Fibroblast of lung (primary cell): ENCODE results near the gene C4BPA. TPM values are rescaled to one million over a fixed set of nuclear protein-coding genes. Genes with fewer than 3 reads are reported as not detected.

Source experiments
- DNase-seq, 2 donors: peaks; one replicate each; pipeline versions ENCODE4 v3.0.0 to v3.0.0-alpha.2; 2010; ENCODE audit warnings: low read depth in 2 of 2
- H2AFZ ChIP-seq: 2 replicates; pipeline ENCODE4 v1.5.1; 2012; ENCODE audit warnings: low read length, control low read depth, inconsistent platforms
- H3K27ac ChIP-seq: 2 replicates; pipeline ENCODE4 v1.5.1; 2011; ENCODE audit warnings: low read length, control low read depth; ENCODE audit not compliant: insufficient read depth
- H3K27me3 ChIP-seq: 2 replicates; pipeline ENCODE4 v1.5.1; 2011; ENCODE audit warnings: mild to moderate bottlenecking, low read length; ENCODE audit not compliant: control insufficient read depth, insufficient read depth
- H3K36me3 ChIP-seq: 2 replicates; pipeline ENCODE4 v1.5.1; 2011; ENCODE audit warnings: low read length; ENCODE audit not compliant: control insufficient read depth, insufficient read depth
- H3K4me1 ChIP-seq: 2 replicates; pipeline ENCODE4 v1.5.1; 2011; ENCODE audit warnings: low read length; ENCODE audit not compliant: control insufficient read depth, insufficient read depth; ENCODE audit errors: extremely low read depth
- H3K4me2 ChIP-seq: 2 replicates; pipeline ENCODE4 v1.5.1; 2011; ENCODE audit warnings: low read length, control low read depth; ENCODE audit not compliant: insufficient read depth; ENCODE audit errors: extremely low read depth
- H3K4me3 ChIP-seq, 4 experiments: fragments of 200-600 bp in 1 of 4; sonication (generic) in 1 of 4; replicated peaks in 1 of 4; 2 replicates each; pipeline ENCODE4 v1.5.1; 2011 to 2016; ENCODE audit warnings: low read length in 4 of 4, low read depth in 3 of 4, mild to moderate bottlenecking in 3 of 4, control low read depth in 2 of 4, inconsistent platforms in 1 of 4, mixed read lengths in 1 of 4; ENCODE audit not compliant: insufficient read depth in 1 of 4; ENCODE audit errors: control extremely low read depth in 1 of 4
- H3K79me2 ChIP-seq: 2 replicates; pipeline ENCODE4 v1.5.1; 2012; ENCODE audit warnings: mild to moderate bottlenecking, low read length, inconsistent platforms; ENCODE audit not compliant: control insufficient read depth, insufficient read depth
- H3K9ac ChIP-seq: 2 replicates; pipeline ENCODE4 v1.5.1; 2011; ENCODE audit warnings: mild to moderate bottlenecking, low read length, control low read depth; ENCODE audit not compliant: insufficient read depth
- H3K9me3 ChIP-seq: 2 replicates; pipeline ENCODE4 v1.5.1; 2012; ENCODE audit warnings: low read depth, low read length; ENCODE audit not compliant: control insufficient read depth, insufficient read depth
- H4K20me1 ChIP-seq: 2 replicates; pipeline ENCODE4 v1.5.1; 2011; ENCODE audit warnings: low read length; ENCODE audit not compliant: control insufficient read depth, insufficient read depth; ENCODE audit errors: extremely low read depth
- CTCF ChIP-seq, 2 donors: IDR thresholded peaks in 1 of 2; conservative IDR thresholded peaks in 1 of 2; 1 replicate in 1 of 2; 2 replicates in 1 of 2; pipeline ENCODE4 v1.5.1; 2011 to 2012; ENCODE audit warnings: low read length in 2 of 2, control low read depth in 1 of 2, inconsistent platforms in 1 of 2, low read depth in 1 of 2, mild to moderate bottlenecking in 1 of 2
- EZH2 ChIP-seq: IDR thresholded peaks from 2 replicates; pipeline ENCODE4 v1.5.1; 2012; ENCODE audit warnings: low read length, control low read depth, mild to moderate bottlenecking; ENCODE audit errors: missing control alignments
- polyA plus RNA-seq, 2 donors: library from polyadenylated mRNA; depleted of rRNA in 1 of 2; stranded (reverse) in 1 of 2; unstranded in 1 of 2; fragments of >200 nt; gene quantifications; 2 replicates each; pipeline ENCODE4 v1.2.1, GENCODE V29; 2011 to 2012; ENCODE audit warnings: missing spikeins in 1 of 2
- total RNA-seq: library from RNA; depleted of rRNA; stranded (reverse); fragments of >200 nt; gene quantifications from 2 replicates; pipeline ENCODE4 v1.2.1, GENCODE V29; 2014

The C4BPA gene
- total and polyA plus RNA-seq, 2 donors (not counting 1 experiment from before 2014, with no cell fraction given) = not detected

- DNase-seq = no peak
- Histone ChIP-seq H2AFZ (no peak overlapping the region), H3K9me3 (no peaks in the 10 kb centered on the region), H3K27ac (no peak overlapping the region), H3K4me1 (no peaks in the 10 kb centered on the region), H3K27me3 (no peaks in the 10 kb centered on the region), H3K4me3 (no peak overlapping the region), H3K4me2 (no peak overlapping the region), H3K79me2 (no peaks in the 10 kb centered on the region), H3K9ac (no peak overlapping the region), H4K20me1 (no peaks in the 10 kb centered on the region), H3K36me3 (no peaks in the 10 kb centered on the region)
- TF ChIP-seq EZH2 = no peak
- no peak for TF ChIP-seq CTCF (conservative IDR thresholded peaks at IDR 0.05 in 1 of 2, IDR thresholded peaks at IDR 0.05 in 1 of 2; ENCODE audit: low read depth in 1 of 2, low read length in 2 of 2)
Observed at GRCh38 chr1:207130252-207131036, 26.4 kb downstream of the C4BPA start.

DNA sequence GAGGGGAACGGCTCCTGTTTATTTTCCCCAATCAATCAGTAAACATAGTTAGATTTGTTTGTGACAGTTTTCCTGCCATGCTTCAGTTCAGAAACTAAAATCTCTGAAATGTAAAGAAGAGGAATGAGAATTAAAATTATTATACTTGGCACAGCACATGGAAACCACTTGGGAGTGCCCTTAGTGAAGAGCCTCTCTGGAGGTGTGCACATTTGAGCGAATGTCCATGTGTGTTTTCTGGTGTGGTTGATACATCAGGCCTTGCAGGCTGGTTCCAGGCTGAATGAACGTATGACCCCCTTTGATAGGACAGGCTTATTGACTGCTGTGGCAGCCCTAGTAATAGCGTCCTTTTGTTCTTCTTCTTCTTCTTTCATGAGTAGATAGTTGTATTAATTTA, 27.1 kb downstream of the C4BPA start:
- no peak overlapping the region for H2AFZ ChIP-seq
- no peak overlapping the region for H3K4me3 ChIP-seq
- H3K36me3 ChIP-seq = no peaks in the 10 kb centered on the region
- no peaks in the 10 kb centered on the region for H3K27me3 ChIP-seq
- DNase-seq = no peak
- H3K27ac ChIP-seq = no peak overlapping the region
- H3K4me1 ChIP-seq = no peaks in the 10 kb centered on the region
- no peak overlapping the region for H3K9ac ChIP-seq
- no peaks in the 10 kb centered on the region for H4K20me1 ChIP-seq
- H3K9me3 ChIP-seq = no peaks in the 10 kb centered on the region
- no peak overlapping the region for H3K4me2 ChIP-seq
- no peaks in the 10 kb centered on the region for H3K79me2 ChIP-seq
- TF ChIP-seq CTCF (conservative IDR thresholded peaks at IDR 0.05 in 1 of 2, IDR thresholded peaks at IDR 0.05 in 1 of 2; ENCODE audit: low read depth in 1 of 2, low read length in 2 of 2) (no peak), EZH2 (no peak)

- no peak for DNase-seq
- H3K4me1 ChIP-seq = no peaks in the 10 kb centered on the region
- H3K36me3 ChIP-seq = no peaks in the 10 kb centered on the region
- no peak overlapping the region for H3K27ac ChIP-seq
- no peaks in the 10 kb centered on the region for H3K27me3 ChIP-seq
- no peak overlapping the region for H3K9ac ChIP-seq
- H3K4me3 ChIP-seq = no peak overlapping the region
- no peaks in the 10 kb centered on the region for H3K79me2 ChIP-seq
- no peak overlapping the region for H2AFZ ChIP-seq
- no peaks in the 10 kb centered on the region for H3K9me3 ChIP-seq
- H4K20me1 ChIP-seq = no peaks in the 10 kb centered on the region
- TF ChIP-seq EZH2 (no peak), CTCF (conservative IDR thresholded peaks at IDR 0.05 in 1 of 2, IDR thresholded peaks at IDR 0.05 in 1 of 2; ENCODE audit: low read depth in 1 of 2, low read length in 2 of 2) (no peak)
- no peak overlapping the region for H3K4me2 ChIP-seq
Observed at GRCh38 chr1:207134581-207134980, 30.5 kb downstream of the C4BPA start.
